Measurements from ENCODE around the gene GNL2.
"Not testable (repeated sequence)": the region's sequence is repeated elsewhere in the genome, so short reads cannot be mapped to it uniquely, and the experiment has no call there.

Gene GNL2

GRCh38 chr1:37559080-37559479, 36.7 kb downstream of the GNL2 start:
- TF ChIP-seq POLR2A (IDR thresholded peaks at IDR 0.05; ENCODE audit: low read length) (no peak), GATA1 (IDR thresholded peaks at IDR 0.05; ENCODE audit: low read depth, low read length) (no peak)
- no peak for DNase-seq

GRCh38 chr1:37558411-37558810, 37.3 kb downstream of the GNL2 start:
- no peak for TF ChIP-seq GATA1 (IDR thresholded peaks at IDR 0.05; ENCODE audit: low read depth, low read length)
- TF ChIP-seq POLR2A (IDR thresholded peaks at IDR 0.05; ENCODE audit: low read length): no peak
- DNase-seq: no peak

- DNase-seq: no peak
- no peak for TF ChIP-seq GATA1 (IDR thresholded peaks at IDR 0.05; ENCODE audit: low read depth, low read length)
- TF ChIP-seq POLR2A (IDR thresholded peaks at IDR 0.05; ENCODE audit: low read length): no peak
Observed at GRCh38 chr1:37557402-37557801, 38.3 kb downstream of the GNL2 start.

- peak; percentile 82 to 89 for DNase-seq
Observed at GRCh38 chr1:37556712-37557196, 39.0 kb downstream of the GNL2 start, which contains the start of gene DNALI1. DNALI1 (plus strand) TSS chr1:37556940; CDS start chr1:37556995, 55 bp downstream.

GRCh38 chr1:37553927-37554808, 41.6 kb downstream of the GNL2 start, which contains the start of gene SNIP1:
SNIP1 (minus strand) TSS chr1:37554293; CDS start chr1:37554229, 64 bp downstream.
- TF ChIP-seq GATA1 (IDR thresholded peaks at IDR 0.05; ENCODE audit: low read depth, low read length) (no peak), POLR2A (IDR thresholded peaks at IDR 0.05; ENCODE audit: low read length) (peak; percentile 80)
- peak; percentile 93 to 94 for DNase-seq

More at GRCh38 chr1:37556712-37557196, 39.0 kb downstream of the GNL2 start, which contains the start of gene DNALI1:
- TF ChIP-seq POLR2A (IDR thresholded peaks at IDR 0.05; ENCODE audit: low read length) (no peak), GATA1 (IDR thresholded peaks at IDR 0.05; ENCODE audit: low read depth, low read length) (no peak)

- TF ChIP-seq GATA1 (IDR thresholded peaks at IDR 0.05; ENCODE audit: low read depth, low read length): no peak
- TF ChIP-seq POLR2A (IDR thresholded peaks at IDR 0.05; ENCODE audit: low read length): no peak
- DNase-seq: peak; percentile 49 to 66
Observed at GRCh38 chr1:37553598-37553926, 42.2 kb downstream of the GNL2 start.

GRCh38 chr1:37549341-37549740, 46.4 kb downstream of the GNL2 start:
- TF ChIP-seq GATA1 (IDR thresholded peaks at IDR 0.05; ENCODE audit: low read depth, low read length) (no peak), POLR2A (IDR thresholded peaks at IDR 0.05; ENCODE audit: low read length) (no peak)
- no peak for DNase-seq

- no peak for TF ChIP-seq POLR2A (IDR thresholded peaks at IDR 0.05; ENCODE audit: low read length)
- no peak for TF ChIP-seq GATA1 (IDR thresholded peaks at IDR 0.05; ENCODE audit: low read depth, low read length)
- DNase-seq: no peak
Observed at GRCh38 chr1:37545019-37545418, 50.7 kb downstream of the GNL2 start.

- DNase-seq: no peak
- TF ChIP-seq GATA1 (IDR thresholded peaks at IDR 0.05; ENCODE audit: low read depth, low read length): no peak
- no peak for TF ChIP-seq POLR2A (IDR thresholded peaks at IDR 0.05; ENCODE audit: low read length)
Observed at GRCh38 chr1:37544530-37544929, 51.2 kb downstream of the GNL2 start.

GRCh38 chr1:37540036-37540785, 55.5 kb downstream of the GNL2 start:
- TF ChIP-seq POLR2A (IDR thresholded peaks at IDR 0.05; ENCODE audit: low read length) (no peak), GATA1 (IDR thresholded peaks at IDR 0.05; ENCODE audit: low read depth, low read length) (no peak)
- DNase-seq: no peak

GRCh38 chr1:37539154-37539553, 56.6 kb downstream of the GNL2 start:
- DNase-seq: not testable (repeated sequence)

GRCh38 chr1:37537378-37537777, 58.4 kb downstream of the GNL2 start:
- no peak for TF ChIP-seq POLR2A (IDR thresholded peaks at IDR 0.05; ENCODE audit: low read length)
- TF ChIP-seq GATA1 (IDR thresholded peaks at IDR 0.05; ENCODE audit: low read depth, low read length): no peak
- no peak for DNase-seq

- DNase-seq: no peak
Observed at GRCh38 chr1:37533317-37534093, 62.2 kb downstream of the GNL2 start.

GRCh38 chr1:37532418-37533156, 63.1 kb downstream of the GNL2 start:
- DNase-seq: not testable (repeated sequence)

More at GRCh38 chr1:37533317-37534093, 62.2 kb downstream of the GNL2 start:
- TF ChIP-seq POLR2A (IDR thresholded peaks at IDR 0.05; ENCODE audit: low read length): no peak
- no peak for TF ChIP-seq GATA1 (IDR thresholded peaks at IDR 0.05; ENCODE audit: low read depth, low read length)

- DNase-seq: not testable (repeated sequence)
Observed at GRCh38 chr1:37529888-37530287, 65.8 kb downstream of the GNL2 start.

Measured in erythroblast (primary cell).